ENCODE results near the gene LSAMP.

Gene LSAMP

GRCh38 chr3:116037954-116038911 lies 407.1 kb downstream of the LSAMP start:
- FAIRE-seq, result peak; percentile 83
- no peak for TF ChIP-seq TAF1 (IDR thresholded peaks at IDR 0.05; ENCODE audit: low read depth, low read length)
- peak; percentile 5 for TF ChIP-seq PAX5 (IDR thresholded peaks at IDR 0.05; ENCODE audit: insufficient read depth, low read length, severe bottlenecking)
- TF ChIP-seq SPI1 (IDR thresholded peaks at IDR 0.05; ENCODE audit: low read depth, low read length), result peak; percentile 100
- no peak for TF ChIP-seq POLR2AphosphoS5 (IDR thresholded peaks at IDR 0.05; ENCODE audit: low read depth, low read length)
- DNase-seq (ENCODE audit: insufficient read length, low spot score), result peak; percentile 27

- TF ChIP-seq TAF1 (IDR thresholded peaks at IDR 0.05; ENCODE audit: low read depth, low read length) (no peak), POU2F2 (IDR thresholded peaks at IDR 0.05; ENCODE audit: low read depth, low read length) (no peak), SPI1 (IDR thresholded peaks at IDR 0.05; ENCODE audit: low read depth, low read length) (no peak)
- DNase-seq (ENCODE audit: insufficient read length, low spot score) (no peak), FAIRE-seq (no peak)
Observed at GRCh38 chr3:116035429-116035828, 409.9 kb downstream of the LSAMP start.

GRCh38 chr3:116034794-116035193 lies 410.5 kb downstream of the LSAMP start:
- DNase-seq (ENCODE audit: insufficient read length, low spot score) (no peak), FAIRE-seq (no peak)

GRCh38 chr3:116034086-116034485 lies 411.2 kb downstream of the LSAMP start:
- TF ChIP-seq POU2F2 (IDR thresholded peaks at IDR 0.05; ENCODE audit: low read depth, low read length), result no peak
- FAIRE-seq (no peak), DNase-seq (ENCODE audit: insufficient read length, low spot score) (no peak)

More at GRCh38 chr3:116034794-116035193, 410.5 kb downstream of the LSAMP start:
- no peak for TF ChIP-seq TAF1 (IDR thresholded peaks at IDR 0.05; ENCODE audit: low read depth, low read length)
- no peak for TF ChIP-seq POLR2A (IDR thresholded peaks at IDR 0.05; ENCODE audit: low read depth, low read length)
- no peak for TF ChIP-seq POU2F2 (IDR thresholded peaks at IDR 0.05; ENCODE audit: low read depth, low read length)
- no peak for TF ChIP-seq SPI1 (IDR thresholded peaks at IDR 0.05; ENCODE audit: low read depth, low read length)
- TF ChIP-seq POLR2AphosphoS5 (IDR thresholded peaks at IDR 0.05; ENCODE audit: low read depth, low read length), result no peak
- no peak for TF ChIP-seq PAX5 (IDR thresholded peaks at IDR 0.05; ENCODE audit: insufficient read depth, low read length, severe bottlenecking)

GRCh38 chr3:116033516-116033915 lies 411.8 kb downstream of the LSAMP start:
- no peak for TF ChIP-seq POU2F2 (IDR thresholded peaks at IDR 0.05; ENCODE audit: low read depth, low read length)
- no peak for DNase-seq (ENCODE audit: insufficient read length, low spot score)
- no peak for FAIRE-seq

GRCh38 chr3:116032176-116032575 lies 413.1 kb downstream of the LSAMP start:
- TF ChIP-seq TAF1 (IDR thresholded peaks at IDR 0.05; ENCODE audit: low read depth, low read length) (no peak), SPI1 (IDR thresholded peaks at IDR 0.05; ENCODE audit: low read depth, low read length) (no peak), PAX5 (IDR thresholded peaks at IDR 0.05; ENCODE audit: insufficient read depth, low read length, severe bottlenecking) (no peak), POLR2A (IDR thresholded peaks at IDR 0.05; ENCODE audit: low read depth, low read length) (no peak), POU2F2 (IDR thresholded peaks at IDR 0.05; ENCODE audit: low read depth, low read length) (no peak), POLR2AphosphoS5 (IDR thresholded peaks at IDR 0.05; ENCODE audit: low read depth, low read length) (no peak)
- DNase-seq (ENCODE audit: insufficient read length, low spot score) (no peak), FAIRE-seq (no peak)

GRCh38 chr3:116030131-116030850 lies 415.0 kb downstream of the LSAMP start:
- DNase-seq (ENCODE audit: insufficient read length, low spot score) (no peak), FAIRE-seq (no peak)
- no peak for TF ChIP-seq TAF1 (IDR thresholded peaks at IDR 0.05; ENCODE audit: low read depth, low read length)

- FAIRE-seq (no peak), DNase-seq (ENCODE audit: insufficient read length, low spot score) (no peak)
- TF ChIP-seq POLR2AphosphoS5 (IDR thresholded peaks at IDR 0.05; ENCODE audit: low read depth, low read length) (no peak), SPI1 (IDR thresholded peaks at IDR 0.05; ENCODE audit: low read depth, low read length) (no peak), PAX5 (IDR thresholded peaks at IDR 0.05; ENCODE audit: insufficient read depth, low read length, severe bottlenecking) (no peak), POLR2A (IDR thresholded peaks at IDR 0.05; ENCODE audit: low read depth, low read length) (no peak)
Observed at GRCh38 chr3:116029266-116029665, 416.0 kb downstream of the LSAMP start.

- FAIRE-seq (no peak), DNase-seq (ENCODE audit: insufficient read length, low spot score) (no peak)
- TF ChIP-seq SPI1 (IDR thresholded peaks at IDR 0.05; ENCODE audit: low read depth, low read length) (no peak), POU2F2 (IDR thresholded peaks at IDR 0.05; ENCODE audit: low read depth, low read length) (no peak), TAF1 (IDR thresholded peaks at IDR 0.05; ENCODE audit: low read depth, low read length) (no peak), PAX5 (IDR thresholded peaks at IDR 0.05; ENCODE audit: insufficient read depth, low read length, severe bottlenecking) (no peak), POLR2A (IDR thresholded peaks at IDR 0.05; ENCODE audit: low read depth, low read length) (no peak)
Observed at GRCh38 chr3:116028157-116028556, 417.1 kb downstream of the LSAMP start.

GRCh38 chr3:116020989-116021388 lies 424.3 kb downstream of the LSAMP start:
- TF ChIP-seq TAF1 (IDR thresholded peaks at IDR 0.05; ENCODE audit: low read depth, low read length) (no peak), POLR2A (IDR thresholded peaks at IDR 0.05; ENCODE audit: low read depth, low read length) (no peak), POU2F2 (IDR thresholded peaks at IDR 0.05; ENCODE audit: low read depth, low read length) (no peak), POLR2AphosphoS5 (IDR thresholded peaks at IDR 0.05; ENCODE audit: low read depth, low read length) (no peak), PAX5 (IDR thresholded peaks at IDR 0.05; ENCODE audit: insufficient read depth, low read length, severe bottlenecking) (no peak), SPI1 (IDR thresholded peaks at IDR 0.05; ENCODE audit: low read depth, low read length) (no peak)
- DNase-seq (ENCODE audit: insufficient read length, low spot score), result no peak
- no peak for FAIRE-seq

Data from GM12891 (cell line).